ENCODE data around the gene CCDC175. TPM values are rescaled to one million over a fixed set of nuclear protein-coding genes. Genes with fewer than 3 reads are reported as not detected.

CCDC175 gene
- total and polyA plus RNA-seq, 2 donors (not counting 3 experiments of a cell fraction or from before 2014, with no cell fraction given), result not detected

DNA sequence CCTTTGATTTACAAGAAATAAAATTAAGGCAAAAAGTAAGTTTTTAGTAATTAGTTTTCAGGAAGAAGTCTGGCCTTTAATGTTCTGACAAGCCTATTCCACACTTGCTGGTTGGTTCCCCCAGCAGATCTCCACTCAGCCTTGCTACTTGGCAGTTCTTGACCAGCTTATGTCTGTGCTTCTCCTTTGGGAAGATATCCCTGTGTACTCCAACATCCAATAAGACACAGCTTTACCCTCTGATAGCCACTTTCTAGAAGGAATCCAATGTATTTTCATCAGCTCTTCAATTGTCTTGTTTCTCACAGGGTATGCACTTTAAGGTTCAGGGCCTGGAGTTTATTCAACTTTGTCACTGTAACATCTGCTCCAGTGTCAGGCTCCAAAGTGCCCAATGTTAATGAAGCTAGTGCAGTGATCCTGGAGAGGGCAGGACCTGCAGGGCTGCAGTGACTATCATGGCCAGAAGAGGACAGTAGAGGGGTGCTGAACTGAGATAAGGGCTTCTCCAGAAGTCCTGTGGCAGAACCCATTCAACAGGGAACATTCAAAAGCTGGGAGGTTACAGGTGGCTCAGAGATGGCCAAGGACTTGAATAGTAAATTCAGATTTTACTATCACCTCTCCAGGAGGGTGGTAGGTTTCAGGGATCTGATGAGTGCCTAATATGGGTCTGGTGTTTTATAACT, 69.4 kb downstream of the CCDC175 start:
- intact Hi-C loops (cut with micrococcal nuclease) (loop anchor here (1.0 to 10.0 kb wide), 3 partner anchors 69 to 658 kb away; partner anchors contain the start of genes CCDC175 and DHRS7), dilution Hi-C loops (cut with MboI; ENCODE audit: extremely low pct_ligation_motif_present, low sequenced_read_pairs) (no loop called here)
- DNase-seq (ENCODE audit: low read depth, low spot score), result peak; percentile 47
- Histone ChIP-seq H3K9me3 (replicated peaks; ENCODE audit: control insufficient read depth, insufficient read depth, low read length) (no peaks in the 10 kb centered on the region), H3K27ac (ENCODE audit: insufficient read depth, low read depth, low read length) (no peak overlapping the region), H3K4me1 (ENCODE audit: control insufficient read depth, extremely low read depth, insufficient read depth, low read length) (no peaks in the 10 kb centered on the region), H3K79me2 (ENCODE audit: control insufficient read depth, insufficient read depth, low read length) (no peaks in the 10 kb centered on the region), H3K36me3 (ENCODE audit: control insufficient read depth in 2 of 2, extremely low read depth in 1 of 2, insufficient read depth in 2 of 2, low read length in 2 of 2) (peaks cover 0 to 2% of the 10 kb centered on the region in 2 experiments), H3K27me3 (ENCODE audit: control insufficient read depth in 2 of 2, insufficient read depth in 2 of 2, low read length in 2 of 2) (peaks cover 0 to 7% of the 10 kb centered on the region in 2 experiments), H3K9ac (replicated peaks; ENCODE audit: extremely low read depth, insufficient read depth, low read length) (no peak overlapping the region), H3K9me1 (replicated peaks; ENCODE audit: control insufficient read depth, extremely low read depth, insufficient read depth, low read length) (no peaks in the 10 kb centered on the region), H2AFZ (ENCODE audit: low read depth, low read length) (no peak overlapping the region), H3K4me3 (replicated peaks in 1 of 3; ENCODE audit: insufficient read depth in 1 of 3, low read depth in 1 of 3, low read length in 3 of 3) (no peak overlapping the region), H4K20me1 (replicated peaks; ENCODE audit: control insufficient read depth, extremely low read depth, insufficient read depth, low read length) (no peaks in the 10 kb centered on the region), H3K4me2 (ENCODE audit: insufficient read depth, low read length) (no peak overlapping the region)
- POLR2A ChIA-PET, result no interaction called here
- BruUV-seq (replicated peaks), result no TSS peak
- CTCF ChIA-PET, result interaction anchor here (0.8 to 2.4 kb wide), 22 partner anchors 10 to 676 kb away, joined by 3 to 45 read pairs (median 5); partner anchors contain the start of genes CCDC175, JKAMP and L3HYPDH
- TF ChIP-seq MYC (IDR thresholded peaks at IDR 0.05; ENCODE audit: low read depth, low read length) (no peak), FOS (IDR thresholded peaks at IDR 0.05; ENCODE audit: borderline replicate concordance, insufficient read depth, low read length) (no peak), POLR2AphosphoS5 (IDR thresholded peaks at IDR 0.05; ENCODE audit: insufficient read depth, low read depth, low read length) (no peak)
- TF ChIP-seq, protein P1, sequence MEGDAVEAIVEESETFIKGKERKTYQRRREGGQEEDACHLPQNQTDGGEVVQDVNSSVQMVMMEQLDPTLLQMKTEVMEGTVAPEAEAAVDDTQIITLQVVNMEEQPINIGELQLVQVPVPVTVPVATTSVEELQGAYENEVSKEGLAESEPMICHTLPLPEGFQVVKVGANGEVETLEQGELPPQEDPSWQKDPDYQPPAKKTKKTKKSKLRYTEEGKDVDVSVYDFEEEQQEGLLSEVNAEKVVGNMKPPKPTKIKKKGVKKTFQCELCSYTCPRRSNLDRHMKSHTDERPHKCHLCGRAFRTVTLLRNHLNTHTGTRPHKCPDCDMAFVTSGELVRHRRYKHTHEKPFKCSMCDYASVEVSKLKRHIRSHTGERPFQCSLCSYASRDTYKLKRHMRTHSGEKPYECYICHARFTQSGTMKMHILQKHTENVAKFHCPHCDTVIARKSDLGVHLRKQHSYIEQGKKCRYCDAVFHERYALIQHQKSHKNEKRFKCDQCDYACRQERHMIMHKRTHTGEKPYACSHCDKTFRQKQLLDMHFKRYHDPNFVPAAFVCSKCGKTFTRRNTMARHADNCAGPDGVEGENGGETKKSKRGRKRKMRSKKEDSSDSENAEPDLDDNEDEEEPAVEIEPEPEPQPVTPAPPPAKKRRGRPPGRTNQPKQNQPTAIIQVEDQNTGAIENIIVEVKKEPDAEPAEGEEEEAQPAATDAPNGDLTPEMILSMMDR (IDR thresholded peaks at IDR 0.05; ENCODE audit: extremely low read depth in 1 of 2, insufficient read depth in 1 of 2, low read depth in 1 of 2, low read length in 2 of 2), result peak; percentile 75 to 83
- peak; percentile 58 for FAIRE-seq

All from endothelial cell of umbilical vein (primary cell).